ENCODE data around the gene ALG1L2.
"Not testable (repeated sequence)": the region's sequence is repeated elsewhere in the genome, so short reads cannot be mapped to it uniquely, and the experiment has no call there.

ALG1L2 gene

GRCh38 chr3:130097690-130098638 lies 16.3 kb downstream of the ALG1L2 start:
- H3K9me3 ChIP-seq; intact Hi-C loops (cut with DNase I; ENCODE audit: low total_unique reads); H3K27ac ChIP-seq; H3K36me3 ChIP-seq; H3K4me1 ChIP-seq; H3K4me3 ChIP-seq: not testable (repeated sequence)
- H3K27me3 ChIP-seq = peaks cover 0 to 12% of the 10 kb centered on the region in 2 donors
- peak in 1 of 2 donors; percentile 53 for DNase-seq
- TF ChIP-seq, protein P1, sequence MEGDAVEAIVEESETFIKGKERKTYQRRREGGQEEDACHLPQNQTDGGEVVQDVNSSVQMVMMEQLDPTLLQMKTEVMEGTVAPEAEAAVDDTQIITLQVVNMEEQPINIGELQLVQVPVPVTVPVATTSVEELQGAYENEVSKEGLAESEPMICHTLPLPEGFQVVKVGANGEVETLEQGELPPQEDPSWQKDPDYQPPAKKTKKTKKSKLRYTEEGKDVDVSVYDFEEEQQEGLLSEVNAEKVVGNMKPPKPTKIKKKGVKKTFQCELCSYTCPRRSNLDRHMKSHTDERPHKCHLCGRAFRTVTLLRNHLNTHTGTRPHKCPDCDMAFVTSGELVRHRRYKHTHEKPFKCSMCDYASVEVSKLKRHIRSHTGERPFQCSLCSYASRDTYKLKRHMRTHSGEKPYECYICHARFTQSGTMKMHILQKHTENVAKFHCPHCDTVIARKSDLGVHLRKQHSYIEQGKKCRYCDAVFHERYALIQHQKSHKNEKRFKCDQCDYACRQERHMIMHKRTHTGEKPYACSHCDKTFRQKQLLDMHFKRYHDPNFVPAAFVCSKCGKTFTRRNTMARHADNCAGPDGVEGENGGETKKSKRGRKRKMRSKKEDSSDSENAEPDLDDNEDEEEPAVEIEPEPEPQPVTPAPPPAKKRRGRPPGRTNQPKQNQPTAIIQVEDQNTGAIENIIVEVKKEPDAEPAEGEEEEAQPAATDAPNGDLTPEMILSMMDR (IDR thresholded peaks at IDR 0.05) = peak in 1 of 2 experiments; percentile 14

DNA sequence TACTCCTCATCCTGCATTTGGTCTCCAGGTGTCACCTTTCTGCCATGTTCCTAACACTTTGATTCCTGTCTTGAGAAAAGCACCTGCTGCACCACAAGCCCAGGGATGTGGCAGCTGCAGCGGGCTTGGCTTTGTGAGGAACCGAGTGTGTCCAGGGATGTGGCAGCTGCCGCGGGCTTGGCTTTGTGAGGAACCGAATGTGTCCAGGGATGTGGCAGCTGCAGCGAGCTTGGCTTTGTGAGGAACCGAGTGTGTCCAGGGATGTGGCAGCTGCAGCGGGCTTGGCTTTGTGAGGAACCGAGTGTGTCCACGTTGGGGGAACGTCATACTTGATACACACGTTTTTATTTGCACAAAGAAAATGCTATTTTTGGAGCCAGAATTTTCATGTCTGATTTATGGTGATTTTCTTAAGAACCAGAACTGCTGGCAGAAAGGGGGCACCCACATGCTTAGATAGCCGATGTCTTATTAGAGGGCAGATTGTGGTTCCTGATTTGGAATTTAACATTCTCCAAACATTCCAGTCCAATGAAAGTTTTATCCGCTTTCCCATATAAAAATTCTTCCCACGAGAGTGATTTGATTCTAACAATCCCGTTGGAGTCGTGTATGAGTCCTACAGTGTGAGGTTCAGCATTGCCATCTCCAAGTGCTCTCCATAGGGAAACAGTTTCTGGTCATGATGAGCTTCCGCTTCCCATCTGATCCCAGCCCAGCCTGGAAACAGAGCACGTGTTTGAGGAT lies 17.2 kb downstream of the ALG1L2 start:
- DNase-seq = peak in 1 of 2 donors; percentile 23
- H3K27ac ChIP-seq; intact Hi-C loops (cut with DNase I; ENCODE audit: low total_unique reads); H3K4me1 ChIP-seq; H3K9me3 ChIP-seq; H3K36me3 ChIP-seq; H3K27me3 ChIP-seq; H3K4me3 ChIP-seq: not testable (repeated sequence)

DNA sequence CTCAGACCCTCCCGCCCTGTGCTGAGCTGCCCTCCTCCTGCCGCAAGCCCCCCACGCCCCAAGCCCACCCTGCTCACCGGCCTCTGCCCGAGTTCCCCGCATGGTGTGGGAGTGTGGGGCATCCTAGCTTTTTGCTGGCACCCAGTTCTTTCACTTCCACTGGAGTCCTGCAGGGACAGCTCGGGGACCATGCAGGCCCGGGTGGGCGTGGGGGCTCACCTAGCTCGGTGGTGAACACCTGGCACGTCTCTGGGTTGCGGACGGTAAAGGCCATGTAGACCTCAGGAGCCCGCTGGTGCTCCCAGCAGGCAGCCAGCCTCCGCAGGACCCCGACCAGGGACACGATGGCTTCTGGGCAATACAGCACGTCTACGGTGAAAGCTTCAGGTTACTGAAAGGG lies 20.9 kb downstream of the ALG1L2 start:
- intact Hi-C loops (cut with DNase I; ENCODE audit: low total_unique reads) = loop anchor here (10.0 kb wide), 1 partner anchor 668 kb away; the partner anchor contains the start of gene MBD4
- H3K4me3 ChIP-seq, H3K27ac ChIP-seq, DNase-seq, H3K4me1 ChIP-seq, H3K9me3 ChIP-seq, H3K27me3 ChIP-seq: not testable (repeated sequence)
- peaks cover 0 to 11% (median 0%) of the 10 kb centered on the region in 3 donors for H3K36me3 ChIP-seq

DNA sequence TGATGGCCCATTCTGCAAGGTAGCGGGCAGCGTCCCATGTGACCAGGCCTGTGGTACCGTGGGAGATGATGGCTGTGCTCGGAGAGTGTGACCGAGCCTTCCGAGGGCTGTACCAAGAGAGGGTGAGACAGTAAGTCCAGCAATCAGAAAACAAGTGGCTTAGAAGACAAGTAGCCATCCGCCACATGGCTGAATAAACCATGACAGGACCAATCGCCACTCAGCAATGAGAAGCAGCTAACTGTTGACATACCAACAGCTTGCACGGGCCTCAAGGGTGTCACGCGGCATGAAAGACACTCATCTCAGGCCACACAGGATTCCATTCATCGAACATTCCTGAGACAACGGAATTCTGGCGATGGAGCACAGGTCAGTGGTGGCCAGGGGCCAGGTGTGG lies 22.6 kb downstream of the ALG1L2 start:
- intact Hi-C loops (cut with DNase I; ENCODE audit: low total_unique reads) = loop anchor here (10.0 kb wide), 1 partner anchor 669 kb away; the partner anchor contains the start of gene MBD4
- H3K27me3 ChIP-seq = not testable (repeated sequence)

GRCh38 chr3:130107333-130107995 lies 25.8 kb downstream of the ALG1L2 start:
- intact Hi-C loops (cut with DNase I; ENCODE audit: low total_unique reads) = loop anchor here (10.0 kb wide), 1 partner anchor 673 kb away; the partner anchor contains the start of gene MBD4
- H3K27me3 ChIP-seq, H3K4me3 ChIP-seq, H3K9me3 ChIP-seq, H3K27ac ChIP-seq, DNase-seq: not testable (repeated sequence)
- Histone ChIP-seq H3K36me3 (peaks cover 0 to 11% (median 0%) of the 10 kb centered on the region in 3 donors), H3K4me1 (peaks cover 0 to 10% (median 2%) of the 10 kb centered on the region in 4 donors)

More for the DNA sequence above, 22.6 kb downstream of the ALG1L2 start:
- H3K4me3 ChIP-seq, DNase-seq, H3K9me3 ChIP-seq, H3K27ac ChIP-seq, H3K4me1 ChIP-seq: not testable (repeated sequence)
- H3K36me3 ChIP-seq = peaks cover 0 to 11% (median 0%) of the 10 kb centered on the region in 3 donors

- H3K27me3 ChIP-seq, DNase-seq, H3K4me3 ChIP-seq, H3K36me3 ChIP-seq, H3K9me3 ChIP-seq, H3K27ac ChIP-seq: not testable (repeated sequence)
- peaks cover 0 to 15% (median 4%) of the 10 kb centered on the region in 4 donors for H3K4me1 ChIP-seq
- intact Hi-C loops (cut with DNase I; ENCODE audit: low total_unique reads) = loop anchor here (10.0 kb wide), 1 partner anchor 674 kb away; the partner anchor contains the start of gene MBD4
Measured at GRCh38 chr3:130108836-130109585, 27.4 kb downstream of the ALG1L2 start.

GRCh38 chr3:130110386-130111169 lies 28.9 kb downstream of the ALG1L2 start:
- DNase-seq = peak in 1 of 2 donors; percentile 34

More at GRCh38 chr3:130110386-130111169, 28.9 kb downstream of the ALG1L2 start:
- intact Hi-C loops (cut with DNase I; ENCODE audit: low total_unique reads); H3K27me3 ChIP-seq; H3K36me3 ChIP-seq; H3K9me3 ChIP-seq: not testable (repeated sequence)
- Histone ChIP-seq H3K4me3 (peak overlapping the region; percentile 67 to 69), H3K27ac (peak overlapping the region; percentile 59 to 94), H3K4me1 (peaks cover 0 to 15% (median 4%) of the 10 kb centered on the region in 4 donors)
